HG02642 (cell line): ENCODE measurements around the gene WDR36.

Source experiments
- ATAC-seq: cut with Tn5 transposase; IDR thresholded peaks from one replicate; pipeline ENCODE4 v1.9.1; 2021; ENCODE audit warnings: mild to moderate bottlenecking; ENCODE audit not compliant: unreplicated experiment, poor library complexity

Gene WDR36

GRCh38 chr5:111099058-111099778 is 7.1 kb downstream of the WDR36 start:
- ATAC-seq, result no peak

DNA sequence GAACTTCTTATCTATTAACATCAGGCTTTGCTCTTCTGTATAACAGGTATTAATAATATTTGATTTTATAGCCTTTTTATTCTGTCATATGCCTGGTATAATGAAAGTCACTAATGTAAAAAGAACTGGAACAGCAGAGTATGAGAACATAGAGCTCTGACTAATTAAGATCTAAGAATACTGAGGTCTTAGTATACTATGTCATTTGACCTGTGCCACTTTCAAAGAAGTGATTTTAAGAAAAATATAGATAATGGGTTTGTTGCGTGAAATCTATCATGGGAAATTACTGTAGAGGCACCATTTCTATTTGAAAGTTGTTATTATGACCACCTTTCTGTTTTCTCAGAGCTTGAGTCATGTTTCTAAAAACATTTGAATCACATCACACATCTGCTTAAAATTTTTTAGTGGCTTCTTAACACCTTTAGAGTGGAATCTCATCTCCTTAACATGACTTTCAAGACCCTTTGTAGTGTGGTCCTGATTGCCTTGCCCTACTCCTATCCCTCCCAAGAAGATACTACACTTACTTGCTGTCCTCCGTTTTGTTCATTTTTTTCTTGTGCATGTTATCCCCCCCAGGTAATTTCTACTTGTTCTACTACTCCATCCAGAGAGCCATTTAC is 14.3 kb downstream of the WDR36 start:
- ATAC-seq, result no peak

- ATAC-seq, result no peak
Measured at GRCh38 chr5:111107371-111107770, 15.2 kb downstream of the WDR36 start.

DNA sequence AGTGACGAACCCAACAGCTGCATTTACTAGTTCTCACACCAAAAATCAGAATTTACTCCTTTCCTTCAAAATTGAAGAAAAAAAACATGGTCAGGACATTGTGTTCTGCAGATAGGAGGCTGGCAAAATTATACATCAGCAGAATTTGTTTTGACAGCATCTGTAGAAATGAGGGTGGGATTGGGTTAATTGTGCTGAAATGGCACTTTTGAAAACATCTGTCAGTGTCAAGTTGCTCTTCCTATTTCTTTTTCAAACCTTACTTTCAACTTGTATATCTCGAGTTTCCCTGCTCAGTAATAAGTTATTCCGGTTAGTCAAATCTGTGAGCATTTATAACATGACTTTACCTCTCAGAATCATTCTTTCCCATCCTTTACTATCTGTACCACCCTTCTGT is 19.8 kb downstream of the WDR36 start:
- no peak for ATAC-seq

DNA sequence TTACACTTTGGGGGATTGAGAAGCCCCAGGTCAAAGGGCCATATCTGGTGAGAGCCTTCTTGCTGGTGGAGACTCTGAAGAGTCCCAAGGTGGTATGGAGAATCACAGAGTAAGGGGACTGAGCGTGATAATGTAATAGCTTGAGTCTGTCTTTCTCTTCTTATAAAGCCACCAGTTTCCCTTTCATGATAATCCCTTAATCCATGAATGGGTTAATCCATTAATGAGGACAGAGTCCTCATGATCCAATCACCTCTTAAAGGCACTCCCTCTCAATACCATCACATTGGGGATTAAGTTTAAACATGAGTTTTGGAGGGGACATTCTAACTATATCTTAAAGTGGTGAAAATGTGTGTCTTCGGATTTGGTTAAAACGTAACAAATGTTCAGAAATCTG is 21.5 kb downstream of the WDR36 start:
- no peak for ATAC-seq

GRCh38 chr5:111115229-111115628 is 23.1 kb downstream of the WDR36 start:
- ATAC-seq, result no peak

DNA sequence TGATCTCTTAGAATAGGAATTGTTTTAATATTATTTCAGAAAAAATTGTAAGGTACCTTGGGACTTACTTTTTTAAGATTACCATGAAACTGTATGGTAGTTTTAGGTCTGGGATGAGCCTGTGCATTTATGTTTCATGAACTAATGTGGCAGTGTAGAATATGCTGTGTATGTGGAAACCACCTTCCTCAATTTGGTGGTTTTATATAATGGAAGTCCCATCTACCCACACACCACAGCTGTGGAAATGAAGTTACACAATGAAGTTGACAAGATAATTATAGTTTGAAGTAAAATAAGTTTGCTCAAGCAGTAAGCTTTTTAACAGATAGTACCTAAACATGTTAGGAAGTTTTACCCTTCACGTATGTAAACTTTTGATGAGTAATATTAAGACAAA is 24.4 kb downstream of the WDR36 start:
- ATAC-seq, result no peak

GRCh38 chr5:111117136-111117535 is 25.0 kb downstream of the WDR36 start:
- no peak for ATAC-seq

DNA sequence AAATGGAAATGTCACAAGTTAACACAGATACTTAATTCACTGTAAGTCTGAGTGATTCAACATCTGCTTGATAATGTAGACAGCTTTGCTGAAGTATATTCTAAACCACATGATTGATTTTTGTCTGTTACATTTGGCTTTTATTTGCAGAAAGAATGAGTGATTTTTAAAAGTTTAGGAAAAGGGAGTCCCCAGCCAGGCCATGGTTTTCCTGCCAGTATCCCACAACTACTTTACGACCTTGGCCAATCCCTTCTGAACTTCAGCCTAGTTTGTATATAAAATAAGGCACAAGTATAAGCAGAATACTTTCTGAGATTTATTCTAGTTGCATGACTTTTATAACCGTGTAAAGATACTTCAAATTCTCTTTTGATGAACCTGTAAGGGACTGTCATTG is 27.1 kb downstream of the WDR36 start:
- no peak for ATAC-seq

DNA sequence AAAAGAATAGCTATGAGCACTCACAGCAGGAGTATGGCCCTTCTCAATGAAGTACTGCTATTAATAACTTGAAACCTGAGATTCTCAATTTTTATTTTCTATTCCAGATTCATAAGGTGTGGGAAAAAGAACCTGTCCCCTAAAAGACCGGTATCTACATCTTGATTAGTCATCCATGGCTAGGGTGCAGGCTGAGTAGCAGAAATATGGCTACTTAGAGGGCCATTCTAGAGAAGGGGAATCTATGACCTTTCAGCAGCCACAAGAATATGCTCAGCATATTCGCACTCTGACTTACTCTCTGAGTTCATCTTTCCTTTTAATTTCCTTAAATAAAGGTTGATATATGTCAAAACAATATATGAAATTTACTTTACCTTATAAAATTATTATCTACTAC is 27.7 kb downstream of the WDR36 start:
- peak; percentile 50 for ATAC-seq

- ATAC-seq, result no peak
Measured at GRCh38 chr5:111120911-111121310, 28.8 kb downstream of the WDR36 start.

- ATAC-seq, result no peak
Measured at GRCh38 chr5:111121926-111122325, 29.8 kb downstream of the WDR36 start.

DNA sequence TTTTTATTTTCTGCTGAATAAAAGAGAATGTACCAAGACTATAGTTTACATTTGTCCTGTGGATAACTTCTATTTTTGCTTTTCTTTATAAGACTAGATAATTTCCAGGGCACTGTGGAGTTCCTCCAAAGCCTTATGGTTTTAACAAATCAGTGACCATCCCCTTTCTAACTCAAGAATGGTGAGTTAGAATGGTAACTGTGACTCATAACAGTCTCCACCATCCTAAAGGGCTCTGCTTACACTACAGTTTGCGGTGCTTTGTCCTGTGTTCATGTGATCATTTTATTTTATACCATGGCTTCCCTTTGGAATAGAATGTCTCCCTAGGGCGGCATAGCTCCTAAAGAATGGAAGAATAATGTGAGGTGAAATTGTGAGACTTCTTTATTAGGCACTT is 30.2 kb downstream of the WDR36 start:
- peak; percentile 60 for ATAC-seq

DNA sequence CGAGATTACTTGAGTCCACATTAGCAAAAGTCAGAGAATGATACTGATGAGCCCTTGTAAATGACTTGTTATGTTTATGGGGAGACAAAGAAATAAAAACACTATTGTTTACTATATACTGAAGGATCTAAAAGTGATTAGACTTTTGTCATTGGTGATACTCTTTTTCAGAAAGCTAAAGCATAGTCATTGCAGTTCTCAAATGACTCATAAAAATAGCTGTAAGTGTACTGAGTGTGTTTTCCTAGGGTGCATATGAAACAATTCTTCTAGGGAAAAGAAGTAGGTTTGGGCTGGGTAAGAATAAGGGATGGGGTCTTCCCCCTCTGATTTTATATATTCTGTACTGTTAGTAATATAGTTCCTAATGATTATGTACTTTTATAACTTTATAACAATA is 32.6 kb downstream of the WDR36 start:
- no peak for ATAC-seq

DNA sequence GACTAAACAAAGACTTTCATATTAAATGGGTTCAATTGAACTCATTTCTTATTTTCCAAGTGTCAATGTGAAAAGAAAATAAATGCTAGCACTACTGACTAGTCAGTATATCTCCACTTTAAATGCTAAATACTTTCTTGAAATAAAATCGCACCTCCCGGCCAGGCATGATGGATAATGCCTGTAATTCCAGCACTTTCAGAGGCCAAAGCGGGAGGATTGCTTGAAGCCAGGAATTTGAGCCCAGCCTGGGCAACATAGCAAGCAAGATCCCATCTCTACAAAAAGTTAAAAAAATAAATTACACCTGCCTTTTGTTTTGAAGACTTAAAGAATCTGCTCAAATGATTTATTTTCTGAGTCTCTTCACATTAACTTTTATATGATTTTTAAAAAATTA is 34.7 kb downstream of the WDR36 start:
- ATAC-seq, result no peak

GRCh38 chr5:111127453-111128195 is 35.5 kb downstream of the WDR36 start:
- ATAC-seq, result no peak

DNA sequence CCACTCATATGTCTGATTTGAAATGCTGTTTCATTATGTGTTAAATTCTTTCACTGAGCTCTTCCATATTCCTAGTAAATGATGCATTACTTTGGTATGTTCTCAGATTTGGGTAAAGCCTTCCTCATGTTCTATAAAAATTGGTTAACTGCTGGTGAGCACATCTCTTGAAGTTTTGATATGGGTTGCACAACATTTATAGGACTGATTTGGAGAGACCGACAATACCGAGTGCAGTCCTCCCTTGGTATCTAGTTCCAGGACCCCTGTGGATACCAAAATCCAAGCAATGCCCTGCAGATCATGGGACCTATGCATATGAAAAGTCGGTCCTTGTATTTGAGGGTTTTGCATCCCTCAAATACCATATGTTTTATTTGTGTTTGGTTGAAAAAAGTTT is 37.8 kb downstream of the WDR36 start:
- ATAC-seq, result no peak

DNA sequence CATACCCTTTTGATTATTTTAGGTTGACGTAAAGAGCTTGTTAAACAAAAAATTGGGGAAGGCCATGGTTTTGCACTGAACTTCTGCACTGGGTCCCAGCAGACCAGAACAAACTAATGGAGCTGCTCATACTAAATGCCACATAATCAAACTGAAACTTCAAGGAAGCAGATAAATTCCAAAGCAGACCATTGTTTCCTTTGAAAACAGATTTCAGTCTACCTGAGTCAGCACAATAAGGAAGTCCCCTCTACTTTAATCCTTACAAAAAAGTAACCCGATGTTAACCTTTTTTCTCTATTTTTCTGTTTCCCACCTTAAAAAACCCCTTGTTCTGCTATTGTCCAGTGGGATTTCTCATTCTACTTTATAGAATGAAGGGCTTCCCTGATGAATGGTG is 39.2 kb downstream of the WDR36 start:
- no peak for ATAC-seq

DNA sequence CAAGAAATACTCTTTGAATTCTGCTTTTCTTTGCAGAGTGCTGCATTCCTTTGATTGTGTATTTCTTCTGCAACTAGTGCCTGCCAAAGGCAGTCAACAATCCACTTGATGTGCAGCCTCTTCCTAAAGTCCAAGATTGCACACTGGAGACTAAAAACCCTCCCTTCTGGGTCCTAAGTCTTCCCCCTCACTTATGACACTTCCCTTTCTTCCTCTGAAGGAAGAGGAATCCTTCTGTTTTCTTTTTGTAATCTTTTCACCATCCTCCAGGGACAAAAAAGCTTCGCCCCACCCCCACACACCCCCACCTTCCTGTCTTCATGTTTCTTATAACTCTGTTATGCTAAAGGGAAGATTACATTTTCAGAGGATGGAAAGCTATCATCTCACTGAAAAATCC is 39.9 kb downstream of the WDR36 start:
- no peak for ATAC-seq

DNA sequence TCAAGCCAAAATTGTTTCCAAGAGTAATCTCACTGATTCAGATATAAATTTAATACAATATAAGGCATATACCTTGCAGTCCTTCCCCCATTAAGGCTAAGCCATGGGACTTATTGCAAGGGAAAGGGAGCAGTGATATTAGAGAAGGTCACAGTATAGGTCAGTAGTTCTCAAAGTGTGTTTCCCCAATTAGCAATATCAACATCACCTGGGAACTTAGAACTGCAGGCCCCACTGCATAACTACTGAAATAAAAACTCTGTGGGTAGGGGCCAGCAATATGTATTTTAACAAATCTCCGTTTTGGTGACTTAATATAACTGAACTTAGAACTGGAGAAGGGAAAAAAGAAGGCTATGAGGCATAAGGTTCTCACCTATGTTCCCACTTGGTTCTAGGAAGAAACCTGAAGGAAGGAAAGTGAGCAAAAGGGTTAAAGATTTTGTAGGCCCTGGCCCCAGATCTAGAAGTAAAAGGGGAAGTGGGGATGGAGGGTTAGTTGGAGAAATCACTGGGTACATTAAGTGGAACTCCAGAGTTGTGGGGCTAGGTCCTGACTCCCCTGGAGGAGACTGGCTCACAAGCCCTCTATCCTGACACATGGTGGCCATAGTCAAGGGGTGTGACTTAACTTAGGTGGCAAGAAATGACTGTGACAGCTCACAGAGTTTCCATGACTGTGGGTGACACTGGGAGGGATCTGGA is 40.7 kb downstream of the WDR36 start:
- ATAC-seq, result no peak

- no peak for ATAC-seq
Measured at GRCh38 chr5:111133436-111133751, 41.2 kb downstream of the WDR36 start.
